Memory B cell (primary cell): ENCODE data around the gene LRRC41.
A peak's percentile ranks its signal among the peaks of the same experiment; 100 is the strongest.
"Not testable (repeated sequence)": the region's sequence is repeated elsewhere in the genome, so short reads cannot be mapped to it uniquely, and the experiment has no call there.

Experiments
- ATAC-seq: fragments of 150-1000 bp; cut with Tn5 transposase; 2 replicates; pipeline ENCODE4 v1.10.0; 2021; ENCODE audit warnings: low read depth, mild to moderate bottlenecking, moderate library complexity
- DNase-seq, 2 donors: peaks; one replicate each; pipeline ENCODE4 v3.0.0; 2022; ENCODE audit warnings: low spot score in 2 of 2
- H3K27ac Mint-ChIP-seq: one replicate; pipeline ENCODE4 v1.8.0; 2022; ENCODE audit warnings: mild to moderate bottlenecking, moderate library complexity, mixed read lengths
- H3K27me3 Mint-ChIP-seq: one replicate; pipeline ENCODE4 v1.8.0; 2022; ENCODE audit warnings: mixed read lengths
- H3K36me3 Mint-ChIP-seq: one replicate; pipeline ENCODE4 v1.8.0; 2022; ENCODE audit warnings: mild to moderate bottlenecking, mixed read lengths
- H3K4me1 Mint-ChIP-seq: one replicate; pipeline ENCODE4 v1.8.0; 2022; ENCODE audit warnings: mixed read lengths
- H3K4me3 Mint-ChIP-seq: one replicate; pipeline ENCODE4 v1.8.0; 2022; ENCODE audit warnings: mild to moderate bottlenecking, moderate library complexity, mixed read lengths
- H3K9me3 Mint-ChIP-seq: one replicate; pipeline ENCODE4 v1.8.0; 2022; ENCODE audit warnings: mixed read lengths

Gene LRRC41

GRCh38 chr1:46333300-46334029 lies 30.0 kb upstream of the LRRC41 start:
- H3K9me3 Mint-ChIP-seq = no peaks in the 10 kb centered on the region
- H3K27ac Mint-ChIP-seq = peak overlapping the region; percentile 95
- H3K4me1 Mint-ChIP-seq = peaks cover 21% of the 10 kb centered on the region

GRCh38 chr1:46331786-46332540 lies 28.5 kb upstream of the LRRC41 start:
- H3K27me3 Mint-ChIP-seq, H3K9me3 Mint-ChIP-seq, H3K36me3 Mint-ChIP-seq: not testable (repeated sequence)
- H3K4me3 Mint-ChIP-seq = peak overlapping the region; percentile 77
- peaks cover 21% of the 10 kb centered on the region for H3K4me1 Mint-ChIP-seq
- ATAC-seq = peak; percentile 68
- H3K27ac Mint-ChIP-seq = peak overlapping the region; percentile 95
- DNase-seq = peak; percentile 46 to 48

More at GRCh38 chr1:46333300-46334029, 30.0 kb upstream of the LRRC41 start:
- Mint-ChIP-seq H3K36me3 (peaks cover 2% of the 10 kb centered on the region), H3K4me3 (no peak overlapping the region), H3K27me3 (no peaks in the 10 kb centered on the region)
- DNase-seq = no peak
- peak; percentile 59 for ATAC-seq

DNA sequence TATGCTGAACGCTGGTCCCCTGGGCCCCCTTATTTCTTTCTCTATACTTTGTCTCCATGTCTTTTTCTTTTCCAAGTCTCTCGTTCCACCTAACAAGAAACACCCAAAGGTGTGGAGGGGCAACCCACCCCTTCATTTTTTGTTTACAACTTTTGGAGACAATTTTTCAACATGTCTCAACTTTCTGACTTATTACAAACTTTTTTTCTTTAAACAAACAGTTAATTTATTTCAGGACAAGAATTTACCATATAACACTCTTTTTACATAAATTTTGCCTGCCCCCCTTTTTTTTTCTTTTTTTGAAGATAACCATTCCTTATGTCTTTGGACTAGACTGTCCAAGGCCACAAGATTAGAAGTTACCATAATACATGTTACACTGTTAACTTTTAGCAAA lies 27.0 kb upstream of the LRRC41 start:
- H3K9me3 Mint-ChIP-seq, H3K36me3 Mint-ChIP-seq, DNase-seq, ATAC-seq, H3K27me3 Mint-ChIP-seq: not testable (repeated sequence)
- Mint-ChIP-seq H3K4me3 (peak overlapping the region; percentile 32), H3K4me1 (peaks cover 25% of the 10 kb centered on the region), H3K27ac (peak overlapping the region; percentile 95)

DNA sequence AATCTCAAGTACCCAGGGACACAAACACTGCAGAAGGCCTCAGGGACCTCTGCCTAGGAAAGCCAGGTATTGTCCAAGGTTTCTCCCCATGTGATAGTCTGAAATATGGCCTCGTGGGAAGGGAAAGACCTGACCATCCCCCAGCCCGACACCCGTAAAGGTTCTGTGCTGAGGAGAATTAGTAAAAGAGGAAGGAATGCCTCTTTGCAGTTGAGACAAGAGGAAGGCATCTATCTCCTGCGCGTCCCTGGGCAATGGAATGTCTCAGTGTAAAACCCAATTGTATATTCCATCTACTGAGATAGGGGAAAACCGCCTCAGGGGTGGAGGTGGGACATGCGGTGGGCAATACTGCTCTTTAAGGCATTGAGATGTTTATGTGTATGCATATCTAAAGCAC lies 26.4 kb upstream of the LRRC41 start:
- not testable (repeated sequence) for H3K9me3 Mint-ChIP-seq, DNase-seq, H3K36me3 Mint-ChIP-seq, H3K27me3 Mint-ChIP-seq, ATAC-seq
- peaks cover 29% of the 10 kb centered on the region for H3K4me1 Mint-ChIP-seq
- H3K4me3 Mint-ChIP-seq = peak overlapping the region; percentile 62
- H3K27ac Mint-ChIP-seq = peak overlapping the region; percentile 95

GRCh38 chr1:46328182-46328581 lies 24.8 kb upstream of the LRRC41 start:
- not testable (repeated sequence) for H3K36me3 Mint-ChIP-seq, H3K27ac Mint-ChIP-seq, H3K9me3 Mint-ChIP-seq, H3K4me3 Mint-ChIP-seq, DNase-seq, ATAC-seq, H3K27me3 Mint-ChIP-seq
- H3K4me1 Mint-ChIP-seq = peaks cover 29% of the 10 kb centered on the region

DNA sequence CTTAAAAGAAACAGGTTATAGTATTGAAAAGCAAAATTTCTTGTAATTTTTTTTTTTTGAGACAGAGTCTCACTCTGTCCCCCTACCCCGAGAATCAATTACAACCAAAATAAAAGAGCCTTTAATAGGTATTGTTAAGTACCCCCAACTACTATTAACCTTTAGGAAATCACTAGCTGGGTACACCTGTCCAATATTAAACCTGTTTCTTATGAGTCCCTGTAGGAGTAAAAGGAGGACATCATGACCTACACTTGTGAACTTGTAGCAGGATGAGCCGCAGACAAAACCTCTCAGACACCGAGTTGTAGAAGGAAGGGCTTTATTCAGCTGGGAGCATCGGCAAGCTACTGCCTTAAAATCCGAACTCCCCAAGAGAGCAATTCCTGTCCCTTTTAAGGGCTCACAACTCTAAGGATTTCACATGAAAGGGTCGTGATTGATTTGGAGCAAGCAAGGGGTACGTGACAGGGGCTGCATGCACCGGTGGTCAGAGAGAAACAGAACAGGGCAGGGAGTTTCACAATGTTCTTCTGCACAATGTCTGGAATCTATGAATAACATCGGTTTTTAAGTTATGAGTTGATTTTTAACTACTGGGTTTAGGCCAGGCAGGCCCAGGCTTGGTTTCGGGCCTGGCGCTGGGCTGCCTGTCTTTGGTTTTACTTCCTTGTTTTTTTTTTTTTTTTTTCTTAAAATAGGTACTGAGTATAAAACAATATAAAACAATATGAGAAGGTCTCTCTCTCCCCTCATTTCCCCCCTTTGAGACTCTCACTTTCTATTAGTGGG lies 22.1 kb upstream of the LRRC41 start:
- Mint-ChIP-seq H3K27ac (peak overlapping the region; percentile 98), H3K4me1 (peaks cover 13% of the 10 kb centered on the region)
- H3K9me3 Mint-ChIP-seq, H3K36me3 Mint-ChIP-seq, H3K27me3 Mint-ChIP-seq, H3K4me3 Mint-ChIP-seq: not testable (repeated sequence)
- ATAC-seq (peak; percentile 57), DNase-seq (peak in 1 of 2 donors; percentile 29)

- H3K4me3 Mint-ChIP-seq, H3K4me1 Mint-ChIP-seq, H3K27ac Mint-ChIP-seq, H3K27me3 Mint-ChIP-seq, DNase-seq, ATAC-seq, H3K9me3 Mint-ChIP-seq: not testable (repeated sequence)
- H3K36me3 Mint-ChIP-seq = peaks cover 12% of the 10 kb centered on the region
These were observed 18.8 kb upstream of the LRRC41 start for GRCh38 chr1:46322191-46322590.

- ATAC-seq, H3K4me3 Mint-ChIP-seq, H3K4me1 Mint-ChIP-seq, H3K9me3 Mint-ChIP-seq, H3K27me3 Mint-ChIP-seq, DNase-seq: not testable (repeated sequence)
- Mint-ChIP-seq H3K27ac (peak overlapping the region; percentile 77), H3K36me3 (peaks cover 11% of the 10 kb centered on the region)
These were observed 16.8 kb upstream of the LRRC41 start for GRCh38 chr1:46319960-46320914.

DNA sequence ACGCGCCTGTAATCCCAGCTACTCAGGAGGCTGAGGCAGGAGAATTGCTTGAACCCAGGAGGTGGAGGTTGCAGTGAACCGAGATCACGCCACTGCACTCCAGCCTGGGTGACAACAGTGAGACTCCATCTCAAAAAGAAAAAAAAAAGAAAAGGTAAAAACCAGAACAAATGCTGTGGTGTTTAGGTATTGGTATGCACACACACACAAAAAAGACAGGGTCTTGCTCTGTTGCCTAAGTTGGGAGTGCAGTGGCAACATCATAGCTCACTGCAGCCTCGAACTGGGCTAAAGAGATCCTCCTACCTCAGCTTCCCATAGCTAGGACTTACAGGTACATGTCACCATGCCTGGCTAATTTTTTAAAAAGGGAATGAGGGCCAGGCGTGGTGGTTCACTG lies 15.9 kb upstream of the LRRC41 start:
- not testable (repeated sequence) for H3K27me3 Mint-ChIP-seq, DNase-seq, H3K9me3 Mint-ChIP-seq, ATAC-seq, H3K4me1 Mint-ChIP-seq, H3K4me3 Mint-ChIP-seq, H3K27ac Mint-ChIP-seq
- peaks cover 14% of the 10 kb centered on the region for H3K36me3 Mint-ChIP-seq

- Mint-ChIP-seq H3K36me3 (peaks cover 18% of the 10 kb centered on the region), H3K27ac (no peak overlapping the region), H3K4me3 (no peak overlapping the region), H3K4me1 (no peaks in the 10 kb centered on the region), H3K9me3 (no peaks in the 10 kb centered on the region), H3K27me3 (no peaks in the 10 kb centered on the region)
- no peak for ATAC-seq
- no peak for DNase-seq
These were observed 13.9 kb upstream of the LRRC41 start for GRCh38 chr1:46317323-46317722.

DNA sequence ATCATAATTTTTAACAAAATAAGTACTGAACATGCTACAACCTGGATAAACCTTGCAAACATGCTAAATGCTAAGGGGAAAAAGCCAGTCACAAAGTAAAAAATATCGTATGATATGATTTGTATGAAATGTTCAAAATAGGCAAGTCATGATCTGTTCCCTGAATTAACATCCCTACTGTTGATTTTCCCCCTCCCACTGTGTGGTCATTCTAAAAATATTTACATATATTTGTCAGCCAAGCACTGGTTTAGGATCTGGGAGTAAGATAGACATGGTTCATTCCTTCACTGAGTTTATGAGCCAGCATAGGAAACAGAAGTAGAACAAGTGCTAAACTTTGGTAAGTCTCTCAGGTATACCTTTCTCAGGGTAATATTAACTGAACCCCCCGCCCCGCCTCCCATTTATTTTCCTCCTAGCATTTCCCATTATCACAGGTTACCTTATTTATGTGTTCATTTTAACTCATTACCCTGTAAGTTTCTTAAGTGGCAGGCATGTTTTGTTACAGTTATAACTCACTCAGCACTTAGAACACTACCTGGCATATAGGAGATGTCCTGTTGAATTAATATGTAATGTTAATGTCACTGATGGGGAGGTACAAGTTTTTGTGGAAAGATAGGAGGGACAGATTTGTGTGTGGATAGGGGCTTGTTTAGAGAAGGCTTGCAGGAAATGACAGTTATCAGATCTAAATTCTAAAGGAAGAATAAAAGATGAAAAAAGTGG lies 12.4 kb upstream of the LRRC41 start:
- Mint-ChIP-seq H3K27ac (no peak overlapping the region), H3K36me3 (peaks cover 16% of the 10 kb centered on the region), H3K9me3 (no peaks in the 10 kb centered on the region), H3K4me3 (no peak overlapping the region), H3K27me3 (no peaks in the 10 kb centered on the region), H3K4me1 (no peaks in the 10 kb centered on the region)
- DNase-seq (no peak), ATAC-seq (no peak)

- H3K27ac Mint-ChIP-seq = no peak overlapping the region
- H3K9me3 Mint-ChIP-seq = no peaks in the 10 kb centered on the region
These were observed 6.9 kb upstream of the LRRC41 start for GRCh38 chr1:46310321-46310720.

More at GRCh38 chr1:46310321-46310720, 6.9 kb upstream of the LRRC41 start:
- DNase-seq = no peak
- Mint-ChIP-seq H3K4me3 (no peak overlapping the region), H3K27me3 (no peaks in the 10 kb centered on the region), H3K4me1 (peaks cover 18% of the 10 kb centered on the region), H3K36me3 (peaks cover 20% of the 10 kb centered on the region)
- ATAC-seq = no peak
